GM18511 (cell line): ENCODE measurements around the gene TMEM39B.
"Not testable (repeated sequence)": the region's sequence is repeated elsewhere in the genome, so short reads cannot be mapped to it uniquely, and the experiment has no call there.

Experiments used
- ATAC-seq: cut with Tn5 transposase; IDR thresholded peaks from one replicate; pipeline ENCODE4 v1.9.1; 2021; ENCODE audit warnings: mild to moderate bottlenecking, moderate library complexity; ENCODE audit not compliant: unreplicated experiment

TMEM39B gene

DNA sequence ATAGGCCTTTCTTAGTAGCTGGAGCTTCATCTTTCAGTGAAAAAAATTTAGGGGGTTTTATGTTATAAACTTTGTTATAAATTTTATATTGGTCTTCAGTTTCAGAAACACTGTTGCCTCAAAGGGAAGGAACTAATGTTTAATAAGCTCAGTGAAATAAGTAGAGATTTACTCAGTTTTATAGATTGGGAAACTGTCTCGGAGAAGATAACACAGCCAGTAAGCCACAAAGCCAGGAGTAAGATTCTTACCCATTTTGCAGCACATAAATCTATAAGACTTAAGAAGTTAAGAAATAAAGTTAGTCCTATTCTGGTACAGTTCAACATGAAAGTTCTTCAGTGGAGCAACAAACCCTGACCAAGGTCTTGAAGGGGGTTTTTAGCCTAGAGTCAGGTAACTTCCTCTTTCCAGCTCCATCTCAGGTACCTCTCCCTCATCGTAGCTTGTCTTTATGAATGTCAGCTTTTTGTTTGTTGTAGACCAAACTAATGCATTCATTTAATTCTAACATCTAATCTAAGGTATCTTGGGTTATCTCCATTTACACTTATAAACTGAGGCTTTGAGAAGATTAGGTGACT, 38.4 kb downstream of the TMEM39B start:
- no peak for ATAC-seq

- ATAC-seq, result no peak
Observed at GRCh38 chr1:32111789-32112188, 39.0 kb downstream of the TMEM39B start.

DNA sequence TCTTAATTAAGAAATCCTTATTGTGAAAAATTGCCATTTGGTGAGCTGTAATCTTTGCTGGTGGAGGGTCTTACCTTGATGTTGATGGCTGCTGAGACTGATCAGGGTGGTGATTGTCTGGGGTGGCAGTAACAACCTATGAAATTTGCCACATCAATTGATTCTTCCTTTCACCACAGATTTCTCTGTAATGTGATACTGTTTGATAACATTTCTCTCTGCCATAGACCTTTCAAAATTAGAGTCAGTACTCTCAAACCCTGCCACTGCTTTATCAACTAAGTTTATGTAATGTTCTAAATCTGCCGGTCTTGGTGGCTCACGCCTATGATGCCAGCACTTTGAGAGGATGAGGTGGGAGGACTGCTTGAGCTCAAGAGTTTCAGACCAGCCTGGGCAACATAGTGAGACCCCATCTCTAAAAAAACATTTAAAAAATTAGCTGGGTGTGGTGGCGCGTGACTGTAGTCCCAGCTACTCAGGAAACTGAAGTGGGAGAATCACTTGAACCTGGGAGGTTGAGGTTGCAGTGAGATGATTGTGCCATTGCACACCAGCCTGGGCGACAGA, 40.2 kb downstream of the TMEM39B start:
- ATAC-seq, result no peak

- ATAC-seq, result not testable (repeated sequence)
Observed at GRCh38 chr1:32113436-32113835, 40.7 kb downstream of the TMEM39B start.

DNA sequence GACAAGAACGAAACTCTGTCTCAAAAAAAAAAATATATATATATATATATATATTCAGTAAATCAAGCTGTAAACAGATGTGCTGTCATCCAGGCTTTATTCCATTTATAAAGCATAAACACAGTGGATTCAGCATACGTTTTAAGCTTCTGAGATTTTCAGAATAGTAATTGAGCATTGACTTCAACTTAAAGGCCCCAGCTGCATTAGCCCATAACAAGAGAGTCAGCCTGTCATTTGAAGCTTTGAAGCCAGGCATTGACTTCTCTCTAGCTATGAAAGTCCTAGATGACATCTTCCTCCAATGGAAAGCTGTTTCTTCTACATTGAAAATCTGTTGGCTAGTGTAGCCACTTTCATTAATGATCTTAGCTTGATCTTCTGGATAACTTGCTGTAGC, 41.7 kb downstream of the TMEM39B start:
- no peak for ATAC-seq

DNA sequence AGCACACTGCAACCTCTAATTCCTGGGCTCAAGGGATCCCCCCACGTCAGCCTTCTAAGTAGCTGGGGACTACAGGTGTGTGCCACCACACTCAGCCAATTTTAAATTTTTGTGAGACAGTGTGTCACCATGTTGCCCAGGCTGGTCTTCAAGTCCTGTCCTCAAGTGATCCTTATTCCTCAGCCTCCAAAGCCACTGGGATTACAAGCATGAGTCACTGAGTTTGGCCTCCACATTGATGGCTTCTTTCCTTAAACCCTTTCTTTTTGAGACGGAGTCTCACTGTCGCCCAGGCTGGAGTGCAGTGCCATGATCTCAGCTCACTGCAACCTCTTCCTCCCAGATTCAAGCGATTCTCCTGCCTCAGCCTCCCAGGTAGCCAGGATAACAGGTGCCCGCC, 42.8 kb downstream of the TMEM39B start:
- ATAC-seq, result no peak

DNA sequence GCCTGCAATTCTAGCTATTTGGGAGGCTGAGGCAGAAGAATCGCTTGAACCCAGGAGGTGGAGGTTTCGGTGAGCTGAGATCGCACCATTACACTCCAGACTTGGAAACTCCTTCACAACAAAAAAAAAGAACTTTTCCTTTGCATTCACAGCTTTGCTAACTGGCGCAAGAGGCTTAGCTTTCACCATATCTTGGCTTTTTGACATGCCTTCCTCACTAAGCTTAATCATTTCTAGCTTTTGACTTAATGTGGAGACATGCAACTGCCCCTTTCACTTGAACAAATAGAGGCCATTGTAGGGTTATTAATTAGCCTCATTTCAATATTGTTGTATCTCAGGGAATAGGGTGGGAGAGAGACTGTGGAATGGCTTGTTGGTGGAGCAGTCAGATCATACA, 43.8 kb downstream of the TMEM39B start:
- no peak for ATAC-seq

DNA sequence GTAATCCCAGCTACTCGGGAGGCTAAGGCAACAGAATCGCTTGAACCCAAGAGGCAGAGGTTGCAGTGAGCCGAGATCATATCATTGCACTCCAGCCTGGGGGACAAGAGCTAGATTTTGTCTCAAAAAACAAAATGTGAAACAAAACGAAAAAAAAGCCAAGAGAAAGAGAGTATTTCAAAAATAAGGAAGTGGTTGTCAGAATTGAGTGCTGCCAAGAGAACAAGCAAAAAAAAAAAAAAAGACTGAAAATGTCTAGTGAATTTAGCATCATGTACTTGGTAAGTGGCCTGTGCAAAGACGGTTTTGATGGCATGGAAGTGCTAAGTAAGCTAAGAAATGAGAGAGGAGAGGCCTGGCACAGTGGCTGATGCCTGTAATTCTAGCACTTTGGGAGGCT, 49.4 kb downstream of the TMEM39B start:
- no peak for ATAC-seq

GRCh38 chr1:32123361-32123760, 50.6 kb downstream of the TMEM39B start:
- ATAC-seq, result not testable (repeated sequence)

GRCh38 chr1:32125313-32125712, 52.6 kb downstream of the TMEM39B start:
- ATAC-seq, result no peak

GRCh38 chr1:32126770-32127169, 54.0 kb downstream of the TMEM39B start:
- no peak for ATAC-seq

GRCh38 chr1:32127409-32128198, 54.9 kb downstream of the TMEM39B start:
- no peak for ATAC-seq

GRCh38 chr1:32128479-32128878, 55.7 kb downstream of the TMEM39B start:
- no peak for ATAC-seq

- ATAC-seq, result no peak
Observed at GRCh38 chr1:32128964-32129363, 56.2 kb downstream of the TMEM39B start.

DNA sequence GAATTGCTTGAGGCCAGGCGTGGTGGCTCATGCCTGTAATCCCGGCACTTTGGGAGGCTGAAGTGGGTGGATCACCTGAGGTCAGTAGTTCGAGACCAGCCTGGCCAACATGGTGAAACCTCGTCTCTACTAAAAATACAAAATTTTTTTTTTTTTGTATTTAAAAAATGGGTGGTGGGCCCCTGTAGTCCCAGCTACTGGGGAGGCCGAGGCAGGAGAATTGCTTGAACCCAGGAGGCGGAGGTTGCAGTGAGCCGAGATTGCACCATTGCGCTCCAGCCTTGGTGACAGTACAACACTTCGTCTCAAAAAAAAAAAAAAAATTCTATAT, 61.2 kb downstream of the TMEM39B start:
- ATAC-seq, result not testable (repeated sequence)

GRCh38 chr1:32137111-32137510, 64.4 kb downstream of the TMEM39B start:
- no peak for ATAC-seq

DNA sequence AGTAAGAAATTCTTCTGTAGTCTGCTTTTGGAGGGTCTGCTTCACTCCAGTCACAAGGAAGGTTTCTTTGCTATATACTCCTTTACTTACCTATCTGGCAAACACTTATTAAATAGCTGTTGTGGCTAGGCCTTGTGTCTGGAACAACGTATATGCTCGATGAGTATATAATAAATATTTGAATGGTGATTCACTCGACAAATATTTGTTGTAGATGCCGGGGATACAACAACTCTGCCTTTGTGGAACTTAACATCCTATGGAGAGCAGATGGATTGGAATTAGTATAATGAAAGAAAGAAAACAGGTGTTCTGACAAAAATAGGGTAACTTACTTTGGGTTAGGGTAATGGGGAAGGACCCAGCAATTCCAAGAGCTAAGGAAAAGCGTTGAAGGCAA, 66.2 kb downstream of the TMEM39B start:
- ATAC-seq, result no peak

GRCh38 chr1:32142446-32143301, 69.9 kb downstream of the TMEM39B start:
- no peak for ATAC-seq

DNA sequence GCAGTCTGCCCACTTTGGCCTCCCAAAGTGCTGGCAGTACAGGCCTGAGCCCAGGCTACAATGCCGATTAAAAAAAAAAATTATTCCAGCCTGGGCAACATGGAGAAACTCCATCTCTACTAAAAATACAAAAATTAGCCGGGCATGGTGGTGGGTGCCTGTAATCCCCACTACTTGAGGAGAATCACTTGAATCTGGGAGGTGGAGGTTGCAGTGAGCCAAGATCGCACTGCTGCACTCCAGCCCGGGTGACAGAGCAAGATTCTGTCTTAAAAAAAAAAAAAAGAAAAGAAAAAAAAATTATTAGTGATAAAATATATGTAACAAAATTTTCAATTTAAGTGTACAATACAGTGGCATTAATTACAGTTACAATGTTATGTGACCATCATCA, 70.6 kb downstream of the TMEM39B start:
- ATAC-seq, result not testable (repeated sequence)

DNA sequence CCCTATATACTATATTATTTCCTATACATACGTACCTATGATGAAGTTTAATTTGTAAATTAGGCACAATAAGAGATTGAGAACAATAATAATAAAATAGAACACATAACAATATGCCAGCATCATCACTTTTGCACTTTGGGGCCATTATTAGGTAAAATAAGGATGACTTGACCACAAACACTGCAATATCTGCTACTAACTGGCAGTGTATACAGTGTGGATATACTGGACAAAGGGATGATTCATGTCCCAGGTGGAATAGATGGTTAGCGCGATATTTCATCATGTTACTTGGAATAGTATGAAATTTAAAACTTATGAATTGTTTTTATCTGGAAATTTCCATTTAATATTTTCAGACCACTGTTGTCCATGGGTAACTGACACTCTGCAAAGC, 71.3 kb downstream of the TMEM39B start:
- ATAC-seq, result no peak

DNA sequence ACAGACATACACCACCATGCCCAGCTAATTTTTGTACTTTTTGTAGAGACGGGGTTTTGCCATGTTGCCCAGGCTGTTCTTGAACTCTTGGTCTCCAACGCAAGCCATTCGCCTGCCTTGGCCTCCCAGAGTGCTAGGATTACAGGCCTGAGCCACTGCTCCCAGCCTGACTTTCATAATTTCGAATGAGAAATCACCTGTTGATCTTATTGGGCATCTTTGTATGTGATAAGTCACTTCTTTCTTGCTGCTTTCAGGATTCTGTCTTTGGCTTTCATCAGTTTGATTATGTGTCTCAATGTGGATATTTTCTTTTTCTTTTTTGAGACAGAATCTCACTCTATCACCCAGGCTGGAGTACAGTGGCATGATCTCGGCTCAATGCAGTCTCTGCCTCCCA, 75.1 kb downstream of the TMEM39B start:
- not testable (repeated sequence) for ATAC-seq

DNA sequence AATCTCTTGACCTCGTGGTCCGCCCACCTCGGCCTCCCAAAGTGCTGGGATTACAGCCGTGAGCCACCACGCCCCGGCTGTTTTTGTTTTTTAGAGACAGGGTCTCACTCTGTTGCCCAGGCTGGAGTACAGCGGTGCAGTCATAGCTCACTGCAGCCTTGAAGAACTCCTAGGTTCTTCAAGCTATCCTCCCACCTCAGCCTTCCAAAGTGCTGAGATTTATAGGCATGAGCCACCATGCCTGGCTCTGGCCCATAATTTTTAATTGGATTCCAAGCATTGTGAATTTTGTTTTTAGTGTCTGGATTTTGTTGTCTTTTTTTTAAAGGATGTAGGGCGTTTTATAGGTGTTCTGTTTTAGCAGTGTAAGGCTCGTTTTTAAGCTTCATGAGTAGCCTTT, 78.1 kb downstream of the TMEM39B start:
- no peak for ATAC-seq
